Panc1 (cell line): ENCODE results near the gene EME1.

Experiments used
- CTCF ChIP-seq: fragments of 450-650 bp; IDR thresholded peaks from 2 replicates; pipeline ENCODE4 v1.5.1; 2017; ENCODE audit warnings: mild to moderate bottlenecking
- POLR2AphosphoS5 ChIP-seq: IDR thresholded peaks from 2 replicates; pipeline ENCODE4 v1.6.1; 2012; ENCODE audit warnings: mild to moderate bottlenecking, low read depth, low read length, moderate library complexity
- TCF7L2 ChIP-seq: IDR thresholded peaks from 2 replicates; pipeline ENCODE4 v1.6.1; 2011; ENCODE audit warnings: mild to moderate bottlenecking, low read depth, low read length, inconsistent platforms

DNA sequence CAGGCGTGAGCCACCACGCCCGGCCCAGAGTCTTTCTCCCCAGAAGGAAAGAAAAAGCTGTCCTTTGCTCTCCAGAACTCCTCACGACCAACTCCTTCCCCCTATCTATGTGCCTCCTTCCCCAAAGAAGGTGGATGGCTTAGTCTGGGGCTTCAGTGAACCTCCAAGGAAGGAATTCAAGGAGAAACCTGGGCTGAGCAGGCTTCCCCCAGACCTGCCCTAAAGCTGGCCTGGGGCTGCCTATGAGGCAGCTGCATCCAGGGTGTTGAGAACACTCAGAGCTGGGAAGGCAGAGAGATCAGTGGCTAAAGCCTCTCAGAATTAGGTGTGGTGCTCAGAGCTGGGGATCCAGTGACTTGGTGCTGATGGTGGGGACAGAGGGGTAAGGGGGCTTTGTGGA lies 56.8 kb downstream of the EME1 start:
- TF ChIP-seq TCF7L2 = no peak
- no peak for TF ChIP-seq CTCF
- no peak for TF ChIP-seq POLR2AphosphoS5
